OCI-LY1 (cell line): ENCODE results near the gene VCX3B.
"Not testable (repeated sequence)": the region's sequence is repeated elsewhere in the genome, so short reads cannot be mapped to it uniquely, and the experiment has no call there.

ENCODE experiments used
- CTCF ChIP-seq: fragments of 200-600 bp; sonication (generic), shearing (Covaris generic); IDR thresholded peaks from 2 replicates; pipeline ENCODE4 v1.5.1; 2017; ENCODE audit warnings: mild to moderate bottlenecking, antibody characterized with exemption, low read length, moderate library complexity, mixed read lengths
- EZH2 ChIP-seq: fragments of 200-600 bp; sonication (generic), shearing (Covaris generic); IDR thresholded peaks from 2 replicates; pipeline ENCODE4 v1.8.0; 2017; ENCODE audit warnings: borderline replicate concordance, mixed run types, mild to moderate bottlenecking, antibody characterized with exemption, low read length, moderate library complexity, mixed read lengths

DNA sequence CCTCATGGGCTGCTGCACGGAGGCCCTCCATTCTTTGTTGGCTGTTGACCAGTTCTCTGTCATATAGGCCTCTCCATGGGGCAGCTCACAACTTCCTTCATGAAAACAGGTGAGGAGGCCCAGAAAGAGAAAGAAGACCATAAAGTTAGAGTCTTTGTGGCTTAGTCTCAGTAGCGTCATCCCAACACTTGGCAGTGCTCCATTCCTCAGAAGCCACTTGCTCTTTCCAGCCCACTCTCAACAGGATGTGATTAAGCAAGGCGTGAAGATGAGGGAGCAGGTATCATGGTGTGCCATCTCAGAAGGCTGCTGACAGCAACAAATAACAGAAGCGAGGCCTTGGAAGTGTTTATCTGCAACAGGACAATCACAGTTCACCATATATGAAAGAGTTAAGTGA is 30.4 kb downstream of the VCX3B start:
- not testable (repeated sequence) for TF ChIP-seq CTCF, EZH2
